Left lung (tissue), 10 donors: ENCODE data around the gene XKR3. TPM values are rescaled to one million over a fixed set of nuclear protein-coding genes. Genes with fewer than 3 reads are reported as not detected.

Experiments
- ATAC-seq: fragments of 200-7000 bp; cut with Tn5 transposase; one replicate; pipeline ENCODE4 v1.9.1; 2020; ENCODE audit warnings: moderate library complexity
- DNase-seq, 4 donors: peaks; one replicate each; pipeline ENCODE4 v3.0.0-alpha.2; 2013 to 2020
- H3K27ac ChIP-seq, 2 donors: fragments of 200-600 bp; sonication (generic) in 1 of 2; one replicate each; pipeline versions ENCODE4 v1.5.0 to v1.8.0; 2020 to 2021
- H3K27me3 ChIP-seq, 2 donors: fragments of 200-600 bp; sonication (generic) in 1 of 2; one replicate each; pipeline versions ENCODE4 v1.5.0 to v1.8.0; 2020 to 2021
- H3K36me3 ChIP-seq, 2 donors: fragments of 200-600 bp; sonication (generic) in 1 of 2; one replicate each; pipeline versions ENCODE4 v1.5.0 to v1.8.0; 2020 to 2021
- H3K4me1 ChIP-seq, 2 donors: fragments of 200-600 bp; one replicate each; pipeline ENCODE4 v1.8.0; 2021
- H3K4me3 ChIP-seq, 2 donors: fragments of 200-600 bp; sonication (generic) in 1 of 2; one replicate each; pipeline versions ENCODE4 v1.5.0 to v1.8.0; 2020 to 2021; ENCODE audit warnings: mild to moderate bottlenecking in 1 of 2
- H3K9me3 ChIP-seq, 2 donors: fragments of 200-600 bp; sonication (generic) in 1 of 2; one replicate each; pipeline versions ENCODE4 v1.5.0 to v1.8.0; 2020 to 2021
- CTCF ChIP-seq, 2 donors: fragments of 200-600 bp; sonication (generic) in 1 of 2; IDR thresholded peaks; one replicate each; pipeline versions ENCODE4 v1.5.0 to v1.8.0; 2021; ENCODE audit warnings: antibody characterized with exemption in 2 of 2
- intact Hi-C, 2 donors: fragments of 100-400 bp; cut with DNase I; formaldehyde crosslinking; loops; one replicate each; pipeline versions ENCODE4 v1.11.2 to v1.14.2; 2022
- polyA plus RNA-seq, 6 donors: library from polyadenylated mRNA; unstranded; fragments of 120-200 nt; gene quantifications; one replicate each; pipeline ENCODE4 v1.2.1, GENCODE V29; 2013; ENCODE audit not compliant: insufficient read length in 6 of 6
- total RNA-seq, 2 donors: library from RNA; stranded (reverse); fragmentation: NEBNext Ultra II Directional; extraction: Animal tissue kit (Norgen Biotek cat#: 25700); gene quantifications; one replicate each; pipeline ENCODE4 v1.2.1, GENCODE V29; 2021
- donor health status: DM: no; HTN: yes; CAD: no.
- donor health status: DM: no; HTN: no; CAD: no.

The XKR3 gene
- total and polyA plus RNA-seq, 8 donors: 0.15 to 0.31 TPM; not detected in 6

GRCh38 chr22:16847271-16847670 is 22.1 kb upstream of the XKR3 start:
- H3K27me3 ChIP-seq: no peaks in the 10 kb centered on the region
- H3K9me3 ChIP-seq: peaks cover 0 to 13% of the 10 kb centered on the region in 2 donors
- H3K36me3 ChIP-seq: no peaks in the 10 kb centered on the region
- DNase-seq (no peak), ATAC-seq (no peak)
- no peak overlapping the region for H3K27ac ChIP-seq
- no peaks in the 10 kb centered on the region for H3K4me1 ChIP-seq
- intact Hi-C loops: no loop called here
- H3K4me3 ChIP-seq: no peak overlapping the region
- TF ChIP-seq CTCF (IDR thresholded peaks at IDR 0.05): no peak

- ATAC-seq: no peak
- no peak for DNase-seq
- Histone ChIP-seq H3K27ac (no peak overlapping the region), H3K4me3 (no peak overlapping the region), H3K4me1 (no peaks in the 10 kb centered on the region), H3K36me3 (no peaks in the 10 kb centered on the region), H3K27me3 (no peaks in the 10 kb centered on the region), H3K9me3 (peaks cover 0 to 13% of the 10 kb centered on the region in 2 donors)
- no peak for TF ChIP-seq CTCF (IDR thresholded peaks at IDR 0.05)
- intact Hi-C loops: no loop called here
Measured at GRCh38 chr22:16845881-16846280, 20.7 kb upstream of the XKR3 start.

GRCh38 chr22:16845465-16845864 is 20.3 kb upstream of the XKR3 start:
- intact Hi-C loops: no loop called here
- Histone ChIP-seq H3K27ac (no peak overlapping the region), H3K27me3 (no peaks in the 10 kb centered on the region), H3K4me1 (no peaks in the 10 kb centered on the region), H3K4me3 (no peak overlapping the region), H3K9me3 (peaks cover 0 to 13% of the 10 kb centered on the region in 2 donors), H3K36me3 (no peaks in the 10 kb centered on the region)
- no peak for ATAC-seq
- DNase-seq: no peak
- no peak for TF ChIP-seq CTCF (IDR thresholded peaks at IDR 0.05)

GRCh38 chr22:16844529-16844928 is 19.3 kb upstream of the XKR3 start:
- no peak for TF ChIP-seq CTCF (IDR thresholded peaks at IDR 0.05)
- Histone ChIP-seq H3K27ac (no peak overlapping the region), H3K9me3 (peaks cover 0 to 13% of the 10 kb centered on the region in 2 donors), H3K4me3 (no peak overlapping the region), H3K36me3 (no peaks in the 10 kb centered on the region), H3K27me3 (no peaks in the 10 kb centered on the region), H3K4me1 (no peaks in the 10 kb centered on the region)
- intact Hi-C loops: no loop called here
- ATAC-seq (no peak), DNase-seq (no peak)

GRCh38 chr22:16838073-16838472 is 12.9 kb upstream of the XKR3 start:
- no peaks in the 10 kb centered on the region for H3K9me3 ChIP-seq
- DNase-seq (no peak), ATAC-seq (no peak)
- no peaks in the 10 kb centered on the region for H3K4me1 ChIP-seq
- H3K27me3 ChIP-seq: no peaks in the 10 kb centered on the region
- no peak overlapping the region for H3K27ac ChIP-seq
- H3K4me3 ChIP-seq: no peak overlapping the region
- TF ChIP-seq CTCF (IDR thresholded peaks at IDR 0.05): no peak
- intact Hi-C loops: no loop called here
- no peaks in the 10 kb centered on the region for H3K36me3 ChIP-seq
